Measurements from ENCODE around the gene ITPKB. TPM values are rescaled to one million over a fixed set of nuclear protein-coding genes. Genes with fewer than 3 reads are reported as not detected.

ITPKB gene
- total RNA-seq, 1 donor from 2014 or later: 1.6 TPM

DNA sequence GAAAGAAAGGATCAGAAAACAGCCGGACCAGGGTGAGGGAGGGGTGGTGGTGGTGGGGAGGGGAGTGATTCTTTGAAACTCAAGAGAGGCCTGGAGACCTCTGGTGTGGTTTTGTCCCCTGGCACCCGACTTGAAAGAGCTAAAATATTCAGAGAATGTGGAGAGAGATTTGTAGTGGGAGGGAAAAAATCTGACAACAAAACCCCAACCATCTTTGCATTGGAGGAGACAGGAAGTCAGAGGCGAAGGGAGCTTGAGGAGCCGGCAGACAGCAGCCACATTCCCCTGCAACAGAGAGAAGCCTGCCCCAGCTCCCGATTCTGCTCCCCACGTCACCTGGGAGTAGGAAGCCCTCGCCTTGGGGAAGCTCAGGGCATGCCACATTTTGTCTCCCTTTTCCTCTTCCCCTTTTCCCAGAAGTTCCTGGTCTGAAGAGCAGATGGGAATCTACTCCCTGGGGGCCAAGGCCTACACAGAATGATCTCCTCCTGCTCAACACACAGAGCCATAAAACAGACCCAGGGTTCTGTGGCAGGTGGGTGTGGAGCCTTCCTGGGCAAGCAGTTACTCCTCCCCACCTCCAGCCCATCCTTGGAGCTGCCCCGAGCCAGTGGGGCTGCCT, 84.9 kb downstream of the ITPKB start:
- TF ChIP-seq CTCF (IDR thresholded peaks at IDR 0.05): no peak
- no peak for TF ChIP-seq EZH2 (IDR thresholded peaks at IDR 0.05)
- TF ChIP-seq EZH2phosphoT487 (IDR thresholded peaks at IDR 0.05): no peak
- H3K4me2 ChIP-seq: peak overlapping the region; percentile 37
- H3K27me3 ChIP-seq: no peaks in the 10 kb centered on the region
- H3K9me3 ChIP-seq (ENCODE audit: low read depth): no peaks in the 10 kb centered on the region
- H3K4me1 Mint-ChIP-seq: peaks cover 73% of the 10 kb centered on the region
- H3K4me3 Mint-ChIP-seq: peak overlapping the region; percentile 70
- peaks cover 2% of the 10 kb centered on the region for H3K36me3 Mint-ChIP-seq
- no peak overlapping the region for H3K4me3 ChIP-seq
- no peak overlapping the region for H3K9ac ChIP-seq
- no peaks in the 10 kb centered on the region for H4K20me1 ChIP-seq (ENCODE audit: low read depth)
- no peaks in the 10 kb centered on the region for H3K9me3 Mint-ChIP-seq
- H3F3A ChIP-seq (ENCODE audit: low read depth): peaks cover 46% of the 10 kb centered on the region
- H2AFZ ChIP-seq (replicated peaks): no peak overlapping the region
- H3K27me3 Mint-ChIP-seq (ENCODE audit: insufficient read depth, low read depth): peaks cover 9% of the 10 kb centered on the region
- peak overlapping the region; percentile 80 for H3K27ac ChIP-seq
- H3K27ac Mint-ChIP-seq: peak overlapping the region; percentile 97
- no peaks in the 10 kb centered on the region for H3K36me3 ChIP-seq
- peaks cover 68% of the 10 kb centered on the region for H3K4me1 ChIP-seq
- no peaks in the 10 kb centered on the region for H3K79me2 ChIP-seq (ENCODE audit: low read depth)
- peak; percentile 77 for DNase-seq (ENCODE audit: low spot score)

DNA sequence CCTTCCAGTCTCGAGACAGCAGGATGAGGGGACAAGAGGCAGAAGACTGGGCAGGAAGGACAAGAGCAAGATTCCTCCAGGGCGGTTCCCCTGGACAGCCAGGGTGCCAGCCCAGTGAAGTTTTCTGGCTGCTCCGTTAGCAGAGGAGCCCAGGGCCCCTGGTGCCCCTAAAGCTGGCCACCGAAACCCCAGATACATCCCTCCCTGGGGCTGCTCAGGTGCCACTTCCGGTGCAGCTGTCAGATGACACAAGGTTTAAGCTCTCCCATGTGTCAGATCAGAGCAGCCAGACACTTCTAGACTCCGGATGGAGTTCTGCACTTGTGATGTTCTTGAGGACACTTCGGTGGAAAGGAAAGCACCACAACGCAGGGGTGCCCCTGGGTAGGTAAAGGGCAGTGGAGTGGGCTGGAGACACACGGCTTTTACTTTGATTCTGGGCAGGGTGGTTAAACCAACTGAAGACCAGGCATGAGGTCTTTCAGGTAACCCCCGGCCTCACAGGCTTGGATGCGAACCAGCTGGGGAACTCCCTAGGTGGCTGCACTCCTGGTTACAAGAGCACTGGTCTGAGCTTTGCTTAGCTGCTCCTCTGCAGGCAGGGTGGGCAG, 85.7 kb downstream of the ITPKB start:
- H3K4me3 Mint-ChIP-seq: no peak overlapping the region
- TF ChIP-seq EZH2phosphoT487 (IDR thresholded peaks at IDR 0.05) (no peak), CTCF (IDR thresholded peaks at IDR 0.05) (no peak), EZH2 (IDR thresholded peaks at IDR 0.05) (no peak)
- no peak for DNase-seq (ENCODE audit: low spot score)
- peak overlapping the region; percentile 97 for H3K27ac Mint-ChIP-seq
- no peak overlapping the region for H2AFZ ChIP-seq (replicated peaks)
- H3K79me2 ChIP-seq (ENCODE audit: low read depth): no peaks in the 10 kb centered on the region
- no peaks in the 10 kb centered on the region for H4K20me1 ChIP-seq (ENCODE audit: low read depth)
- no peaks in the 10 kb centered on the region for H3K9me3 Mint-ChIP-seq
- H3K9me3 ChIP-seq (ENCODE audit: low read depth): no peaks in the 10 kb centered on the region
- no peaks in the 10 kb centered on the region for H3K36me3 ChIP-seq
- peak overlapping the region; percentile 80 for H3K27ac ChIP-seq
- peak overlapping the region; percentile 37 for H3K4me2 ChIP-seq
- no peak overlapping the region for H3K9ac ChIP-seq
- peaks cover 66% of the 10 kb centered on the region for H3K4me1 ChIP-seq
- H3F3A ChIP-seq (ENCODE audit: low read depth): peaks cover 49% of the 10 kb centered on the region
- peaks cover 76% of the 10 kb centered on the region for H3K4me1 Mint-ChIP-seq
- no peaks in the 10 kb centered on the region for H3K27me3 ChIP-seq
- peaks cover 7% of the 10 kb centered on the region for H3K36me3 Mint-ChIP-seq
- no peak overlapping the region for H3K4me3 ChIP-seq
- H3K27me3 Mint-ChIP-seq (ENCODE audit: insufficient read depth, low read depth): peaks cover 9% of the 10 kb centered on the region

- peaks cover 12% of the 10 kb centered on the region for H3K36me3 Mint-ChIP-seq
- peaks cover 68% of the 10 kb centered on the region for H3K4me1 Mint-ChIP-seq
- H3K27ac Mint-ChIP-seq: no peak overlapping the region
- no peak for DNase-seq (ENCODE audit: low spot score)
- no peak overlapping the region for H3K4me2 ChIP-seq
- H3K4me3 Mint-ChIP-seq: no peak overlapping the region
- no peak for TF ChIP-seq CTCF (IDR thresholded peaks at IDR 0.05)
- no peak for TF ChIP-seq EZH2 (IDR thresholded peaks at IDR 0.05)
- TF ChIP-seq EZH2phosphoT487 (IDR thresholded peaks at IDR 0.05): no peak
- H4K20me1 ChIP-seq (ENCODE audit: low read depth): no peaks in the 10 kb centered on the region
- H2AFZ ChIP-seq (replicated peaks): no peak overlapping the region
- H3K9ac ChIP-seq: no peak overlapping the region
- H3K27me3 ChIP-seq: no peaks in the 10 kb centered on the region
- no peaks in the 10 kb centered on the region for H3K9me3 ChIP-seq (ENCODE audit: low read depth)
- H3F3A ChIP-seq (ENCODE audit: low read depth): peaks cover 49% of the 10 kb centered on the region
- no peaks in the 10 kb centered on the region for H3K36me3 ChIP-seq
- H3K27ac ChIP-seq: no peak overlapping the region
- H3K79me2 ChIP-seq (ENCODE audit: low read depth): no peaks in the 10 kb centered on the region
- H3K27me3 Mint-ChIP-seq (ENCODE audit: insufficient read depth, low read depth): peaks cover 5% of the 10 kb centered on the region
- H3K4me1 ChIP-seq: peaks cover 58% of the 10 kb centered on the region
- no peak overlapping the region for H3K4me3 ChIP-seq
- no peaks in the 10 kb centered on the region for H3K9me3 Mint-ChIP-seq
These were observed 86.5 kb downstream of the ITPKB start for GRCh38 chr1:226652613-226653012.
